Caco-2 (cell line): ENCODE measurements around the gene HACL1. TPM values are rescaled to one million over a fixed set of nuclear protein-coding genes. Genes with fewer than 3 reads are reported as not detected.

ENCODE experiments used
- BruUV-seq: library from RNA; stranded (reverse); fragments of 400-500 nt; replicated peaks from 2 replicates; lab custom pipeline; 2021; lab: Mats Ljungman, UMichigan
- CTCF ChIA-PET: fragments of 300-600 bp; sonication (Branson Sonifier 250); formaldehyde crosslinking; loops from one replicate; lab custom pipeline; 2022; ENCODE audit warnings: antibody characterized with exemption; lab: Charles Lee
- POLR2A ChIA-PET: fragments of 300-600 bp; sonication (Branson Sonifier 250); formaldehyde crosslinking; loops from one replicate; lab custom pipeline; 2022; ENCODE audit warnings: antibody characterized with exemption; lab: Charles Lee
- DNase-seq, 2 experiments: peaks; one replicate each; pipeline versions ENCODE4 v3.0.0 to v3.0.0-alpha.2; 2020 to 2022
- H3K27me3 ChIP-seq: replicated peaks from 2 replicates; pipeline ENCODE4 v1.6.0; 2011; ENCODE audit warnings: low read length; ENCODE audit not compliant: control insufficient read depth, insufficient read depth
- H3K36me3 ChIP-seq: 2 replicates; pipeline ENCODE4 v1.5.1; 2011; ENCODE audit warnings: low read length; ENCODE audit not compliant: control insufficient read depth, insufficient read depth
- H3K4me1 ChIP-seq: fragments of 250-450 bp; sonication (Bioruptor Pico); 2 replicates; pipeline ENCODE4 v1.5.1; 2020; ENCODE audit warnings: mild to moderate bottlenecking
- H3K4me3 ChIP-seq: 2 replicates; pipeline ENCODE4 v1.5.1; 2011; ENCODE audit warnings: low read depth, mild to moderate bottlenecking, control low read depth, low read length
- H3K9me3 ChIP-seq: fragments of 250-450 bp; sonication (Bioruptor Pico); 2 replicates; pipeline ENCODE4 v1.5.1; 2020; ENCODE audit warnings: mild to moderate bottlenecking, moderate library complexity
- H3K27ac Mint-ChIP-seq: one replicate; pipeline ENCODE4 v1.8.0; 2022; ENCODE audit warnings: mixed read lengths; ENCODE audit not compliant: unreplicated experiment
- H3K27me3 Mint-ChIP-seq: one replicate; pipeline ENCODE4 v1.8.0; 2022; ENCODE audit warnings: mixed read lengths; ENCODE audit not compliant: insufficient read depth, unreplicated experiment
- H3K36me3 Mint-ChIP-seq: one replicate; pipeline ENCODE4 v1.8.0; 2022; ENCODE audit warnings: mild to moderate bottlenecking, mixed read lengths; ENCODE audit not compliant: insufficient read depth, unreplicated experiment
- H3K4me1 Mint-ChIP-seq: one replicate; pipeline ENCODE4 v1.8.0; 2022; ENCODE audit warnings: low read depth, mixed read lengths; ENCODE audit not compliant: unreplicated experiment
- H3K4me3 Mint-ChIP-seq: one replicate; pipeline ENCODE4 v1.8.0; 2022; ENCODE audit warnings: mild to moderate bottlenecking, moderate library complexity, mixed read lengths; ENCODE audit not compliant: unreplicated experiment
- H3K9me3 Mint-ChIP-seq: one replicate; pipeline ENCODE4 v1.8.0; 2022; ENCODE audit warnings: mixed read lengths; ENCODE audit not compliant: unreplicated experiment
- intact Hi-C: fragments of 100-400 bp; cut with micrococcal nuclease; formaldehyde crosslinking; loops from one replicate; pipeline ENCODE4 v1.10.0; 2022; ENCODE audit not compliant: unreplicated experiment
- total RNA-seq: library from RNA; stranded (reverse); gene quantifications from 2 replicates; pipeline ENCODE4 v1.2.3, GENCODE V29; 2022
- TF ChIP-seq, protein P1 (sequence below), 2 experiments: fragments of 200-600 bp in 1 of 2; IDR thresholded peaks; 1 replicate in 1 of 2; 2 replicates in 1 of 2; pipeline versions ENCODE4 v1.5.1 to v1.8.0; 2011 to 2022; ENCODE audit warnings: antibody characterized with exemption in 1 of 2, control low read depth in 1 of 2, inconsistent platforms in 1 of 2, low read depth in 1 of 2, low read length in 1 of 2, mild to moderate bottlenecking in 1 of 2, moderate library complexity in 1 of 2; ENCODE audit not compliant: insufficient read depth in 1 of 2, severe bottlenecking in 1 of 2, unreplicated experiment in 1 of 2

Gene HACL1
- total RNA-seq, 1 experiment from 2014 or later, result 48.1 TPM

- ChIA-PET CTCF (no interaction called here), POLR2A (no interaction called here)
- Histone ChIP-seq H3K4me3 (no peak overlapping the region), H3K36me3 (peaks cover 1% of the 10 kb centered on the region), H3K9me3 (no peaks in the 10 kb centered on the region), H3K4me1 (no peaks in the 10 kb centered on the region), H3K27me3 (no peaks in the 10 kb centered on the region)
- Mint-ChIP-seq H3K27me3 (no peaks in the 10 kb centered on the region), H3K36me3 (peaks cover 20% of the 10 kb centered on the region), H3K4me1 (no peaks in the 10 kb centered on the region), H3K9me3 (no peaks in the 10 kb centered on the region), H3K27ac (no peak overlapping the region), H3K4me3 (no peak overlapping the region)
- no TSS peak for BruUV-seq
- intact Hi-C loops, result no loop called here
- DNase-seq, result no peak
- TF ChIP-seq, protein P1, sequence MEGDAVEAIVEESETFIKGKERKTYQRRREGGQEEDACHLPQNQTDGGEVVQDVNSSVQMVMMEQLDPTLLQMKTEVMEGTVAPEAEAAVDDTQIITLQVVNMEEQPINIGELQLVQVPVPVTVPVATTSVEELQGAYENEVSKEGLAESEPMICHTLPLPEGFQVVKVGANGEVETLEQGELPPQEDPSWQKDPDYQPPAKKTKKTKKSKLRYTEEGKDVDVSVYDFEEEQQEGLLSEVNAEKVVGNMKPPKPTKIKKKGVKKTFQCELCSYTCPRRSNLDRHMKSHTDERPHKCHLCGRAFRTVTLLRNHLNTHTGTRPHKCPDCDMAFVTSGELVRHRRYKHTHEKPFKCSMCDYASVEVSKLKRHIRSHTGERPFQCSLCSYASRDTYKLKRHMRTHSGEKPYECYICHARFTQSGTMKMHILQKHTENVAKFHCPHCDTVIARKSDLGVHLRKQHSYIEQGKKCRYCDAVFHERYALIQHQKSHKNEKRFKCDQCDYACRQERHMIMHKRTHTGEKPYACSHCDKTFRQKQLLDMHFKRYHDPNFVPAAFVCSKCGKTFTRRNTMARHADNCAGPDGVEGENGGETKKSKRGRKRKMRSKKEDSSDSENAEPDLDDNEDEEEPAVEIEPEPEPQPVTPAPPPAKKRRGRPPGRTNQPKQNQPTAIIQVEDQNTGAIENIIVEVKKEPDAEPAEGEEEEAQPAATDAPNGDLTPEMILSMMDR (IDR thresholded peaks at IDR 0.05; ENCODE audit: insufficient read depth in 1 of 2, low read depth in 1 of 2, low read length in 1 of 2, severe bottlenecking in 1 of 2, unreplicated experiment in 1 of 2), result no peak
These were observed 8.4 kb downstream of the HACL1 start for GRCh38 chr3:15592968-15593367.

GRCh38 chr3:15591928-15592327 lies 9.4 kb downstream of the HACL1 start:
- ChIA-PET CTCF (no interaction called here), POLR2A (no interaction called here)
- no peaks in the 10 kb centered on the region for H3K27me3 ChIP-seq
- intact Hi-C loops, result no loop called here
- DNase-seq, result no peak
- peaks cover 1% of the 10 kb centered on the region for H3K36me3 ChIP-seq
- Mint-ChIP-seq H3K36me3 (peaks cover 11% of the 10 kb centered on the region), H3K9me3 (no peaks in the 10 kb centered on the region), H3K4me3 (no peak overlapping the region), H3K27ac (no peak overlapping the region), H3K27me3 (no peaks in the 10 kb centered on the region), H3K4me1 (no peaks in the 10 kb centered on the region)
- BruUV-seq, result no TSS peak
- TF ChIP-seq, protein P1 (IDR thresholded peaks at IDR 0.05; ENCODE audit: insufficient read depth in 1 of 2, low read depth in 1 of 2, low read length in 1 of 2, severe bottlenecking in 1 of 2, unreplicated experiment in 1 of 2), result no peak
- H3K9me3 ChIP-seq, result no peaks in the 10 kb centered on the region
- no peak overlapping the region for H3K4me3 ChIP-seq
- H3K4me1 ChIP-seq, result no peaks in the 10 kb centered on the region

- H3K36me3 Mint-ChIP-seq, result peaks cover 7% of the 10 kb centered on the region
- no peaks in the 10 kb centered on the region for H3K4me1 Mint-ChIP-seq
- Histone ChIP-seq H3K4me1 (no peaks in the 10 kb centered on the region), H3K36me3 (peaks cover 1% of the 10 kb centered on the region), H3K9me3 (no peaks in the 10 kb centered on the region), H3K4me3 (no peak overlapping the region), H3K27me3 (no peaks in the 10 kb centered on the region)
- CTCF ChIA-PET, result no interaction called here
- TF ChIP-seq, protein P1 (IDR thresholded peaks at IDR 0.05; ENCODE audit: insufficient read depth in 1 of 2, low read depth in 1 of 2, low read length in 1 of 2, severe bottlenecking in 1 of 2, unreplicated experiment in 1 of 2), result no peak
- DNase-seq, result no peak
- H3K27ac Mint-ChIP-seq, result no peak overlapping the region
- POLR2A ChIA-PET, result no interaction called here
- BruUV-seq, result no TSS peak
- intact Hi-C loops, result no loop called here
- H3K4me3 Mint-ChIP-seq, result no peak overlapping the region
- H3K27me3 Mint-ChIP-seq, result no peaks in the 10 kb centered on the region
- no peaks in the 10 kb centered on the region for H3K9me3 Mint-ChIP-seq
These were observed 10.1 kb downstream of the HACL1 start for GRCh38 chr3:15591242-15591641.
